CD8-positive, alpha-beta memory T cell (primary cell): ENCODE measurements around the gene MOV10. TPM values are rescaled to one million over a fixed set of nuclear protein-coding genes. Genes with fewer than 3 reads are reported as not detected.

Experiments
- CTCF ChIA-PET: fragments of 350-600 bp; sonication (Branson Sonifier 250); formaldehyde crosslinking; loops from one replicate; lab custom pipeline; 2021; ENCODE audit warnings: antibody characterized with exemption; lab: Charles Lee
- POLR2A ChIA-PET: fragments of 350-600 bp; sonication (Branson Sonifier 250); formaldehyde crosslinking; loops from one replicate; lab custom pipeline; 2021; ENCODE audit warnings: antibody characterized with exemption; lab: Charles Lee
- DNase-seq, 5 donors: peaks; one replicate each; pipeline versions ENCODE4 v3.0.0 to v3.0.0-alpha.2; 2020 to 2022; ENCODE audit warnings: mixed read lengths in 1 of 5
- H3K27ac ChIP-seq: one replicate; pipeline ENCODE4 v1.7.0; 2013; ENCODE audit warnings: low read depth, mild to moderate bottlenecking, low read length, moderate library complexity
- H3K27me3 ChIP-seq: 2 replicates; pipeline ENCODE4 v1.7.0; 2013; ENCODE audit warnings: low read length, mild to moderate bottlenecking; ENCODE audit not compliant: insufficient read depth, poor library complexity, severe bottlenecking
- H3K36me3 ChIP-seq: 2 replicates; pipeline ENCODE4 v1.7.0; 2013; ENCODE audit warnings: mild to moderate bottlenecking, low read length, moderate library complexity; ENCODE audit not compliant: insufficient read depth
- H3K4me1 ChIP-seq: 2 replicates; pipeline ENCODE4 v1.7.0; 2013; ENCODE audit warnings: mild to moderate bottlenecking, low read length, moderate library complexity; ENCODE audit not compliant: insufficient read depth
- H3K4me3 ChIP-seq: 2 replicates; pipeline ENCODE4 v1.7.0; 2013; ENCODE audit warnings: mild to moderate bottlenecking, low read length
- H3K9me3 ChIP-seq: 2 replicates; pipeline ENCODE4 v1.7.0; 2013; ENCODE audit warnings: mild to moderate bottlenecking, low read length
- H3K27ac Mint-ChIP-seq, 8 donors: one replicate each; pipeline ENCODE4 v1.8.0; 2020 to 2021; ENCODE audit warnings: mixed read lengths in 8 of 8, mild to moderate bottlenecking in 6 of 8, inconsistent platforms in 3 of 8, moderate library complexity in 3 of 8
- H3K27me3 Mint-ChIP-seq, 2 donors: one replicate each; pipeline ENCODE4 v1.8.0; 2020 to 2021; ENCODE audit warnings: mixed read lengths in 2 of 2, mild to moderate bottlenecking in 1 of 2, moderate library complexity in 1 of 2
- H3K36me3 Mint-ChIP-seq, 3 donors: one replicate each; pipeline ENCODE4 v1.8.0; 2020 to 2021; ENCODE audit warnings: mixed read lengths in 3 of 3, inconsistent platforms in 1 of 3, mild to moderate bottlenecking in 1 of 3
- H3K4me1 Mint-ChIP-seq, 3 donors: one replicate each; pipeline ENCODE4 v1.8.0; 2020 to 2021; ENCODE audit warnings: mixed read lengths in 3 of 3, inconsistent platforms in 1 of 3, mild to moderate bottlenecking in 1 of 3
- H3K4me3 Mint-ChIP-seq, 7 donors: one replicate each; pipeline ENCODE4 v1.8.0; 2020 to 2021; ENCODE audit warnings: mixed read lengths in 7 of 7, mild to moderate bottlenecking in 6 of 7, moderate library complexity in 4 of 7, inconsistent platforms in 2 of 7
- H3K9me3 Mint-ChIP-seq, 5 donors: one replicate each; pipeline ENCODE4 v1.8.0; 2020 to 2022; ENCODE audit warnings: mixed read lengths in 5 of 5, mild to moderate bottlenecking in 3 of 5, moderate library complexity in 2 of 5, inconsistent platforms in 1 of 5
- polyA plus RNA-seq: library from polyadenylated mRNA; unstranded; fragments of 300-500 nt; fragmentation: Illumina TruSeq; gene quantifications from one replicate; pipeline ENCODE4 v1.2.3, GENCODE V29; 2021
- total RNA-seq, 2 experiments: library from RNA; stranded (reverse); gene quantifications; one replicate each; pipeline ENCODE4 v1.2.3, GENCODE V29; 2021

MOV10 gene
- total RNA-seq = 10 to 100 TPM; 29.9 to 31.0 TPM
- polyA plus RNA-seq = 33.7 TPM

GRCh38 chr1:112674440-112674985 is at the start of gene MOV10:
MOV10 (plus strand) TSS chr1:112674659; CDS start chr1:112674913, 254 bp downstream.
- Mint-ChIP-seq H3K4me3 (peak within 1 kb of the TSS; percentile 81 to 99 (median 97)), H3K9me3 (no peaks in the 10 kb centered on the region), H3K36me3 (peaks cover 4 to 34% (median 12%) of the 10 kb centered on the region in 3 donors), H3K27ac (peak within 1 kb of the TSS; percentile 61 to 98 (median 94)), H3K27me3 (no peaks in the 10 kb centered on the region), H3K4me1 (peaks cover 45 to 58% (median 52%) of the 10 kb centered on the region in 3 donors)
- Histone ChIP-seq H3K9me3 (no peaks in the 10 kb centered on the region), H3K4me3 (peak within 1 kb of the TSS; percentile 79), H3K27me3 (no peaks in the 10 kb centered on the region), H3K27ac (peak within 1 kb of the TSS; percentile 81), H3K4me1 (peaks cover 24% of the 10 kb centered on the region), H3K36me3 (peaks cover 4% of the 10 kb centered on the region)
- peak; percentile 48 to 77 (median 64) for DNase-seq
- POLR2A ChIA-PET = interaction anchor here (0.6 to 2.9 kb wide), 8 partner anchors 12 to 56 kb away, joined by 3 to 32 read pairs (median 3); partner anchors contain the start of genes CAPZA1, PPM1J and ST7L
- CTCF ChIA-PET = interaction anchor here (0.6 to 4.1 kb wide), 17 partner anchors 11 to 283 kb away, joined by 3 to 23 read pairs (median 5); partner anchors contain the start of genes CAPZA1, PPM1J, RHOC and ST7L

- H3K4me1 ChIP-seq = peaks cover 85% of the 10 kb centered on the region
Measured at GRCh38 chr1:112625696-112626095, 48.8 kb upstream of the MOV10 start.

GRCh38 chr1:112626193-112626592 is 48.3 kb upstream of the MOV10 start:
- Mint-ChIP-seq H3K27ac (peak overlapping the region in 7 of 8 donors; percentile 13 to 90 (median 54)), H3K36me3 (peaks cover 0 to 65% (median 16%) of the 10 kb centered on the region in 3 donors), H3K9me3 (no peaks in the 10 kb centered on the region), H3K4me3 (peak overlapping the region in 4 of 7 donors; percentile 3 to 54 (median 12)), H3K4me1 (peaks cover 73 to 93% (median 88%) of the 10 kb centered on the region in 3 donors), H3K27me3 (no peaks in the 10 kb centered on the region)
- DNase-seq = no peak
- H3K4me1 ChIP-seq = peaks cover 85% of the 10 kb centered on the region
- no peaks in the 10 kb centered on the region for H3K9me3 ChIP-seq
- H3K36me3 ChIP-seq = peaks cover 3% of the 10 kb centered on the region
- ChIA-PET POLR2A (no interaction called here), CTCF (no interaction called here)
- no peak overlapping the region for H3K4me3 ChIP-seq
- H3K27me3 ChIP-seq = no peaks in the 10 kb centered on the region
- no peak overlapping the region for H3K27ac ChIP-seq

More at GRCh38 chr1:112625696-112626095, 48.8 kb upstream of the MOV10 start:
- POLR2A ChIA-PET = no interaction called here
- no peaks in the 10 kb centered on the region for H3K27me3 ChIP-seq
- Mint-ChIP-seq H3K36me3 (peaks cover 0 to 63% (median 15%) of the 10 kb centered on the region in 3 donors), H3K27ac (peak overlapping the region; percentile 31 to 89 (median 85)), H3K4me1 (peaks cover 72 to 93% (median 88%) of the 10 kb centered on the region in 3 donors), H3K9me3 (no peaks in the 10 kb centered on the region), H3K27me3 (no peaks in the 10 kb centered on the region), H3K4me3 (peak overlapping the region; percentile 8 to 79 (median 38))
- no peak for DNase-seq
- no peak overlapping the region for H3K27ac ChIP-seq
- H3K9me3 ChIP-seq = no peaks in the 10 kb centered on the region
- CTCF ChIA-PET = no interaction called here
- peaks cover 3% of the 10 kb centered on the region for H3K36me3 ChIP-seq
- H3K4me3 ChIP-seq = no peak overlapping the region

GRCh38 chr1:112626887-112627286 is 47.6 kb upstream of the MOV10 start:
- H3K36me3 ChIP-seq = peaks cover 3% of the 10 kb centered on the region
- peak overlapping the region in 5 of 7 donors; percentile 3 to 49 (median 12) for H3K4me3 Mint-ChIP-seq
- no peaks in the 10 kb centered on the region for H3K27me3 Mint-ChIP-seq
- no peak for DNase-seq
- H3K4me1 Mint-ChIP-seq = peaks cover 79 to 96% (median 92%) of the 10 kb centered on the region in 3 donors
- ChIA-PET CTCF (interaction anchor here (0.7 to 1.5 kb wide), 2 partner anchors 13 to 125 kb away, joined by 4 read pairs; no protein-coding TSS in a partner anchor), POLR2A (no interaction called here)
- H3K36me3 Mint-ChIP-seq = peaks cover 0 to 71% (median 16%) of the 10 kb centered on the region in 3 donors
- H3K4me3 ChIP-seq = no peak overlapping the region
- H3K9me3 Mint-ChIP-seq = no peaks in the 10 kb centered on the region
- peaks cover 85% of the 10 kb centered on the region for H3K4me1 ChIP-seq
- no peak overlapping the region for H3K27ac ChIP-seq
- no peaks in the 10 kb centered on the region for H3K27me3 ChIP-seq
- no peaks in the 10 kb centered on the region for H3K9me3 ChIP-seq
- H3K27ac Mint-ChIP-seq = peak overlapping the region in 7 of 8 donors; percentile 10 to 90 (median 54)

GRCh38 chr1:112628516-112628915 is 45.9 kb upstream of the MOV10 start:
- no peaks in the 10 kb centered on the region for H3K9me3 ChIP-seq
- H3K27ac ChIP-seq = no peak overlapping the region
- Mint-ChIP-seq H3K27me3 (no peaks in the 10 kb centered on the region), H3K9me3 (no peaks in the 10 kb centered on the region), H3K36me3 (peaks cover 0 to 74% (median 19%) of the 10 kb centered on the region in 3 donors), H3K4me1 (peaks cover 81 to 96% (median 93%) of the 10 kb centered on the region in 3 donors), H3K4me3 (peak overlapping the region in 5 of 7 donors; percentile 2 to 51 (median 34)), H3K27ac (peak overlapping the region in 7 of 8 donors; percentile 25 to 76 (median 60))
- POLR2A ChIA-PET = no interaction called here
- H3K27me3 ChIP-seq = no peaks in the 10 kb centered on the region
- no peak for DNase-seq
- peaks cover 85% of the 10 kb centered on the region for H3K4me1 ChIP-seq
- H3K4me3 ChIP-seq = no peak overlapping the region
- H3K36me3 ChIP-seq = peaks cover 3% of the 10 kb centered on the region
- CTCF ChIA-PET = interaction anchor here (1.5 kb wide), 1 partner anchor 127 kb away, joined by 4 read pairs; no protein-coding TSS in a partner anchor

GRCh38 chr1:112629256-112629655 is 45.2 kb upstream of the MOV10 start:
- no peak for DNase-seq
- Histone ChIP-seq H3K27ac (no peak overlapping the region), H3K4me1 (peaks cover 89% of the 10 kb centered on the region), H3K27me3 (no peaks in the 10 kb centered on the region), H3K36me3 (peaks cover 3% of the 10 kb centered on the region), H3K9me3 (no peaks in the 10 kb centered on the region), H3K4me3 (no peak overlapping the region)
- H3K27me3 Mint-ChIP-seq = no peaks in the 10 kb centered on the region
- H3K27ac Mint-ChIP-seq = peak overlapping the region; percentile 1 to 76 (median 57)
- ChIA-PET CTCF (no interaction called here), POLR2A (no interaction called here)
- H3K4me1 Mint-ChIP-seq = peaks cover 85 to 96% (median 96%) of the 10 kb centered on the region in 3 donors
- H3K9me3 Mint-ChIP-seq = no peaks in the 10 kb centered on the region
- peak overlapping the region in 6 of 7 donors; percentile 6 to 77 (median 8) for H3K4me3 Mint-ChIP-seq
- peaks cover 0 to 74% (median 19%) of the 10 kb centered on the region in 3 donors for H3K36me3 Mint-ChIP-seq

GRCh38 chr1:112633628-112634027 is 40.8 kb upstream of the MOV10 start:
- Histone ChIP-seq H3K36me3 (no peaks in the 10 kb centered on the region), H3K4me1 (peaks cover 66% of the 10 kb centered on the region), H3K4me3 (no peak overlapping the region), H3K27me3 (no peaks in the 10 kb centered on the region), H3K27ac (no peak overlapping the region), H3K9me3 (no peaks in the 10 kb centered on the region)
- Mint-ChIP-seq H3K27me3 (no peaks in the 10 kb centered on the region), H3K27ac (peak overlapping the region in 7 of 8 donors; percentile 34 to 88 (median 70)), H3K4me1 (peaks cover 78 to 91% (median 90%) of the 10 kb centered on the region in 3 donors), H3K36me3 (peaks cover 0 to 44% (median 19%) of the 10 kb centered on the region in 3 donors), H3K9me3 (no peaks in the 10 kb centered on the region), H3K4me3 (peak overlapping the region; percentile 0 to 44 (median 20))
- no peak for DNase-seq
- POLR2A ChIA-PET = no interaction called here
- CTCF ChIA-PET = no interaction called here

GRCh38 chr1:112634367-112634766 is 40.1 kb upstream of the MOV10 start:
- Histone ChIP-seq H3K9me3 (no peaks in the 10 kb centered on the region), H3K4me3 (no peak overlapping the region), H3K27me3 (no peaks in the 10 kb centered on the region), H3K27ac (no peak overlapping the region), H3K36me3 (no peaks in the 10 kb centered on the region), H3K4me1 (peaks cover 59% of the 10 kb centered on the region)
- POLR2A ChIA-PET = no interaction called here
- no peak for DNase-seq
- Mint-ChIP-seq H3K4me3 (peak overlapping the region in 4 of 7 donors; percentile 0 to 44 (median 20)), H3K9me3 (no peaks in the 10 kb centered on the region), H3K36me3 (peaks cover 0 to 41% (median 15%) of the 10 kb centered on the region in 3 donors), H3K4me1 (peaks cover 74 to 88% (median 87%) of the 10 kb centered on the region in 3 donors), H3K27me3 (no peaks in the 10 kb centered on the region), H3K27ac (peak overlapping the region; percentile 13 to 88 (median 58))
- CTCF ChIA-PET = no interaction called here
